HS-5 (cell line): ENCODE data around the gene TAF11L14.
"Not testable (repeated sequence)": the region's sequence is repeated elsewhere in the genome, so short reads cannot be mapped to it uniquely, and the experiment has no call there.

Source experiments
- DNase-seq: peaks from one replicate; pipeline ENCODE4 v3.0.0-alpha.2; 2012; ENCODE audit warnings: low read depth

TAF11L14 gene

DNA sequence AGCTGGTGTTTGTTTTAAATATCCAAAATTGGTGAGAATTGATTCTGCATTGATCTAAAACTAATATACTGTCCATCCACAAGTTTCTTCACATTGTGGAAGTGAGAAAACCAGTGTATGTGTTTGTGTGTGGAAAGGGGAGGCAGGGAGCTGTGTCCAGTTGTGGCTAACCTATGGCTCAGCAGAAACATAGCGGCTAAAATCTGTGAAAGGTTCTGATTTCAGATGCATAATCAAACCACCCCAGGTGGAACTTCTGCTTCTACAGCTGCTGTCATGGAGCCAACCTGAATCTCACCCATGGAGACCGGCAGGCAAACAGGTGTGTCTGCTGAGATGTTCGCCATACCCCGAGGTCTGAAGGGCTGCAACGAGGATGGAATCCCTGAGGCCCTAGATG lies at the start of gene TAF11L14:
TAF11L14 (plus strand) TSS at position 301 of the 400 bp plus-strand sequence.
- DNase-seq = no peak

GRCh38 chr5:17585658-17586057 lies 48.6 kb upstream of the TAF11L14 start, which contains the start of gene TAF11L7:
Gene TAF11L7 (minus strand): TSS chr5:17585758.
- not testable (repeated sequence) for DNase-seq

- DNase-seq = not testable (repeated sequence)
Measured at GRCh38 chr5:17590860-17591259, 43.4 kb upstream of the TAF11L14 start, which contains the start of gene TAF11L8. Gene TAF11L8 (minus strand): TSS chr5:17590960.

DNA sequence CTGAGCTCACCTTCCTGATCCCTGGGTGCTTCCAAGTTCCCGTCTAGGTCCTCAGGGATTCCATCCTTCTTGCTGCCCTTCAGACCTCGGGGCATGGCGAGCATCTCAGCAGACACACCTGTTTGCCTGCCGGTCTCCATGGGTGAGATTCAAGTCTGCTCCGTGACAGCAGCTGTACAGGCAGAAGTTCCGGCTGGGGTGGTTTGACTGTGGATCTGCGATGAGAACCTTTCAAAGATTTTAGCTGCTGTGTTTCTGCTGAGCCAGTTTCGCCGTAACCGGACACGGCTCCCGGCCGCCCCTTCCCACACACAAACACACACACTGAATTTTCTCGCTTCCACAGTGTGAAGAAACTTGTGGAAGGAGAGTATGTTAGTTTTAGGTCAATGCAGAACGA lies 40.0 kb upstream of the TAF11L14 start, which contains the start of gene TAF11L9:
TAF11L9 (minus strand) TSS at position 140 of the 400 bp plus-strand sequence.
- not testable (repeated sequence) for DNase-seq

DNA sequence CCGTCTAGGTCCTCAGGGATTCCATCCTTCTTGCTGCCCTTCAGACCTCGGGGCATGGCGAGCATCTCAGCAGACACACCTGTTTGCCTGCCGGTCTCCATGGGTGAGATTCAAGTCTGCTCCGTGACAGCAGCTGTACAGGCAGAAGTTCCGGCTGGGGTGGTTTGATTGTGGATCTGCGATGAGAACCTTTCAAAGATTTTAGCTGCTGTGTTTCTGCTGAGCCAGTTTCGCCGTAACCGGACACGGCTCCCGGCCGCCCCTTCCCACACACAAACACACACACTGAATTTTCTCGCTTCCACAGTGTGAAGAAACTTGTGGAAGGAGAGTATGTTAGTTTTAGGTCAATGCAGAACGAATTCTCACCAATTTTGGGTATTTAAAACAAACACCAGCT lies 36.5 kb upstream of the TAF11L14 start, which contains the start of gene TAF11L10:
TAF11L10 (minus strand) TSS at position 101 of the 400 bp plus-strand sequence.
- DNase-seq = not testable (repeated sequence)

DNA sequence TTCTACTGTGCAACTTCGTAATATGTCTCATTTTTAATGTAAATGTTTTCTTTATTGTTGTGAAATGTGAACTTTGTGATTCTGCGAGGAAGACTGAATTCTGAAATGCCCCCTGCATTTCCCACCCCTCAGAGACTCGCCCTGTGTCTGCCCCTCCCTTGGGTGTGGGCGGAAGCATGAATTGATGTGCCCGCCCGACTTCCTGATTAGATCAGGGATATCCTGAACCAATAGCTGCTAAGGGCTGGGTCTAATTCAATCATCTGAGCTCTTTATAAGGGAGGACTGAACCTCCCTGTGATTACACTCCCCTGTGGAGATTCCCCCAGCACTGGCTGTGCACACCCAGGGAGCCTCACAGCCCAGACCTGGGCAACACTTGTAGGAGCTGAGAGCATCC lies 30.4 kb upstream of the TAF11L14 start, which contains the start of gene TAF11L11:
TAF11L11 (plus strand) TSS at position 304 of the 400 bp plus-strand sequence.
- not testable (repeated sequence) for DNase-seq

- DNase-seq = no peak
Measured at GRCh38 chr5:17604951-17605350, 29.3 kb upstream of the TAF11L14 start.

GRCh38 chr5:17607461-17607860 lies 26.8 kb upstream of the TAF11L14 start:
- not testable (repeated sequence) for DNase-seq

DNA sequence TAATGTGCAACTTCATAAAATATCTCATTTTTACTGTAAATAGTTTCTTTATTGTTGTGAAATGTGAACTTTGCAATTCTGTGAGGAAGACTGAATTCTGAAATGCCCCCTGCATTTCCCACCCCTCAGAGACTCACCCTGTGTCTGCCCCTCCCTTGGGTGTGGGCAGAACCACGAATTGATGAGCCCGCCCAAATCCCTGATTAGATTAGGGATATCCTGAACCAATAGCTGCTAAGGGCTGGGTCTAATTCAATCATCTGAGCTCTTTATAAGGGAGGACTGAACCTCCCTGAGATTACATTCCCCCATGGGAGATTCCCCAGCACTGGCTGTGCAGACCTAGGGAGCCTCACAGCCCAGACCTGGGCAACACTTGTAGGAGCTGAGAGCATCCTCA lies 24.2 kb upstream of the TAF11L14 start, which contains the start of gene TAF11L12:
TAF11L12 (plus strand) TSS at position 301 of the 400 bp plus-strand sequence.
- DNase-seq = not testable (repeated sequence)

DNA sequence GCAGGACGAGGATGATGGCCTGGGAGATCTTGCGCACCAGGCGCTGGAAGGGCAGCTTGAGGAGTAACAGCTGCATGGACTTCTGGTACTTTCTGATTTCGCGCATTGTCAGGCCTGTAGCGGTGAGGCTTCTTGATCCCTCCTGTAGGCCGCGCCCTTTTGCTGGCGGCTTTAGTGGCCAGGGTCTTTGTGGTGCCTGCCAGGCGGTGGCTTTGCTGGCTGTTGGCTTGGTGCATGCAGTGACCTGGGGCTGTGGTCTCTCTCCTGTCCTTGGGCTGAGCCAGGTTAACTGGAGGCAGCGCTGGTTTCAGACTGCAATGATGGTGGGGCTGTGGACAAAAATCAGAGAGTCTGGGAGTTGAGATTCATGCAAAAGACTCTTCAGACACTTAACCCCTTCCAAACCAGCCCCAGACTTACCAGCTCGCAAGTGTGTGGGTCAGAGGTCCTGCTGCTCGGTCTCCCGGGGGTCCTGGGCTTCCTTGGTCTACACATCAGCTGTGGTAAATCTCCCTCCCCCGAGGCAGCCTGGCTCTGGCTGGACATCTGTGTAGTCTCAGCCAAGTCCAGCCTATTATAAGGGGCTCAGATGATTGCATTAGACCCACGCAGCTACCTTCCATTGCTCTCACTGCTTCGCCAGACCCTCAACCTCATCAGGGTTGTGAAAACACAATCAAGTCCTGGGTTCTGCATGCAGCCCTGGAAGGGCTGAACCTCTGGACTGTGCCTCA lies 19.2 kb upstream of the TAF11L14 start:
- DNase-seq = no peak

DNA sequence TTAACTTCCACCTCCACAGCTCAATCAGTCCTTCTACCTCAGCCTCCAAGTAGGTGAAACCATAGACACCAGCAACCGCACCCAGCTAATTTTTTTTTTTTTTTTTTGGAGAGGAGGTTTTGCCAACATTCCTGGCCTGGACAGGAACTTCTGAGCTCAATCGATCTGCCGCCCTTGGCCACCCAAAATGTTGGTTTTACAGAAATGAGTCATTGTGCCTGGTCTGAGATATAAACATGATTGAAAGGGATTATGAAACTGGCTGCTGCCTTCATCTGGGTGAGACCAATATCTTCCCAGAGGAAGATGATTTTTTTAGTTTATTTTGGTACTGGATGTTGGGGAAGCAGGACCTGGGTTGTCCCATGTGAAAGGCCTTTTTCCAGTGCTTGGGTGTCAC lies 14.9 kb upstream of the TAF11L14 start:
- peak; percentile 6 for DNase-seq

DNA sequence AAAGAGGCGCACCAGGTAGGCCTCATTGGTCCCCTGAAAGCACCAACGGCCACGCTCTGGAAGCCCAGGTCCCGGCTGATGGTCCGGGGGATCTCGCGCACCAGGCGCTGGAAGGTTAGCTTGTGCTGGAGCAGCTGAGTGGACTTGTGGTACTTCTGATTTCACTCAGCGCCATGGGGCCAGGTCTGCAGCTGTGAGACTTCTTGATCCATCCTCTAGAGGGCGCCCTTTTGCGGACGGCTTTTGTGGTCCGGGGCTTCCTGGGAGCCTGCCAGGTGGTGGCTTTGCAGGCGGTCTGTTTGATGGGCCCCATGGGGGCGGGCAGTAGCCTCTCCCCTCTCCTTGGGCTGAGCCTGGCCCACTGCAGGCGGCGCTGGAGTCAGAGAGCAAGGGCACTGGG lies 13.6 kb upstream of the TAF11L14 start:
- DNase-seq = no peak

DNA sequence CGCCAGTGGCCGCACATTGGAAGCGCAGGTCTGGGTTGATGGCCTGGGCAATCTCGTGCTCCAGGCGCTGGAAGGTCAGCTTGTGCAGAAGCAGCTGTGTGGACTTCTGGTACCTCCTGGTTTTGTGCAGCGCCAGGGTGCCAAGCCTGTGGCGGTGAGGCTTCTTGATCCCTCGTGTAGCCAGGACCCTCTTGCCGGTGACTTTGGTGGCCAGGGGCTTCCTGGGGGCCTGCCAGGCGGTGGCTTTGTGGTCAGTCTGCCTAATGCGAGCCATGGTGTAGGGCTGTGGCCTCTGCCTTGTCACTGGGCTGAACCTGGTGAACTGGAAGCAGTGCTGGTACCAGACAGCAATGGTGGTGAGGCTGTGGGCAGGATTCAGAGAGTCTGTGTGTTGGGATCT lies 8.6 kb upstream of the TAF11L14 start:
- no peak for DNase-seq

DNA sequence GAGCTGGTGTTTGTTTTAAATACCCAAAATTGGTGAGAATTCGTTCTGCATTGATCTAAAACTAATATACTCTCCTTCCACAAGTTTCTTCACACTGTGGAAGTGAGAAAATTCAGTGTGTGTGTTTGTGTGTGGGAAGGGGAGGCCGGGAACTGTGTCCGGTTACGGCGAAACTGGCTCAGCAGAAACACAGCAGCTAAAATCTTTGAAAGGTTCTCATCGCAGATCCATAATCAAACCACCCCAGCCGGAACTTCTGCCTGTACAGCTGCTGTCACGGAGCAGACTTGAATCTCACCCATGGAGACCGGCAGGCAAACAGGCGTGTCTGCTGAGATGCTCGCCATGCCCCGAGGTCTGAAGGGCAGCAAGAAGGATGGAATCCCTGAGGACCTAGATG lies 2.5 kb upstream of the TAF11L14 start, which contains the start of gene TAF11L13:
TAF11L13 (plus strand) TSS at position 301 of the 400 bp plus-strand sequence.
- DNase-seq = not testable (repeated sequence)

DNA sequence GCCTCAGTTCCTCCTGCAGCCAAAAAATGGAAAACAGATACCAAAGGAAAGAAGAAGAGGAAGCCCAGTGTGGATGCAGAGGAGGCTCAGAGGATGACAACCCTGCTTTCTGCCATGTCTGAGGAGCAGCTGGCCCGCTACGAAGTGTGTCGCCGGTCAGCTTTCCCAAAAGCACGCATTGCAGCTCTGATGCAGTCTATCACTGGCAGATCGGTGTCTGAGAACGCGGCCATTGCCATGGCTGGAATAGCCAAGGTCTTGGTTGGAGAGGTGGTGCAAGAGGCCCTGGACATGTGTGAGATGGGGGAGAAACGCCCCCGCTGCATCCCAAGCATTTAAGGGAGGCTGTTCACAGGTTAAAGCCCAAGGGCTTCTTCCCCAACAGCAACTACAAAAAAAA lies 15.0 kb downstream of the TAF11L14 start:
- not testable (repeated sequence) for DNase-seq

- DNase-seq = not testable (repeated sequence)
Measured at GRCh38 chr5:17655201-17655759, 21.0 kb downstream of the TAF11L14 start.

GRCh38 chr5:17655921-17656320 lies 21.7 kb downstream of the TAF11L14 start:
- DNase-seq = no peak

- no peak for DNase-seq
Measured at GRCh38 chr5:17663182-17663581, 28.9 kb downstream of the TAF11L14 start.

DNA sequence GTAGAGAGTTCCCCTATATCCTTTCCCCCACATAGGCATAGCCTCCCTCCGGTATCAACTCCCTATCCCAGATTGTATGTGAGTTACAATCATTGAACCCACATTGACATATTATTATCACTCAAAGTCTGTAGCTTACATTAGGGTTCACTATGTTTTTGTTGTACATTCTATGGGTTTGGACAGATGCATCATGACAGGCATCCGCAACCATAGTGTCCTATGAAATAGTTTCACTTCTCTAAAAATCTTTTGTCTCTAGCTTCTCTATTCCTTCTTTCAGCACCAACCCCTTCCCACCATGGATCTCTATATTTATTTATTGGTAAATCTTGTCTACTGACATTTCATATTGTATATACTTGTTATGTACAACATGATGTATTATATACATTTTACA lies 31.6 kb downstream of the TAF11L14 start:
- no peak for DNase-seq

GRCh38 chr5:17666726-17667235 lies 32.5 kb downstream of the TAF11L14 start:
- no peak for DNase-seq

DNA sequence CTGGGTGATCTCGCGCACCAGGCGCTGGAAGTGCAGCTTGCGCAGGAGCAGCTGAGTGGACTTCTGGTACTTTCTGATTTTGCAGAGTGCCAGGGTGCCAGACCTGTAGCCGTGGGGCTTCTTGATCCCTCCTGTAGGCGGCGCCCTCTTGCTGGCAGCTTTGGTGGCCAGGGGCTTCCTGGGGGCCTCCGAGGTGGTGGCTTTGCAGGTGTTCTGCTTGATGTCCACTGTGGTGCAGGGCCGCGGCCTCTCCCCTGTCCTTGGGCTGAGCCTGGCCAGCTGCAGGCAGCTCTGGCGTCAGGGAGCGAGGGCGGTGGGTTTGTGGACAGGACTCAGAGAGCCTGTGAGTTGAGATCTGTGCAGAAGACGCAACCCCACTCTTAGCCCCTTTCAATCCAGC lies 36.1 kb downstream of the TAF11L14 start:
- DNase-seq = no peak

DNA sequence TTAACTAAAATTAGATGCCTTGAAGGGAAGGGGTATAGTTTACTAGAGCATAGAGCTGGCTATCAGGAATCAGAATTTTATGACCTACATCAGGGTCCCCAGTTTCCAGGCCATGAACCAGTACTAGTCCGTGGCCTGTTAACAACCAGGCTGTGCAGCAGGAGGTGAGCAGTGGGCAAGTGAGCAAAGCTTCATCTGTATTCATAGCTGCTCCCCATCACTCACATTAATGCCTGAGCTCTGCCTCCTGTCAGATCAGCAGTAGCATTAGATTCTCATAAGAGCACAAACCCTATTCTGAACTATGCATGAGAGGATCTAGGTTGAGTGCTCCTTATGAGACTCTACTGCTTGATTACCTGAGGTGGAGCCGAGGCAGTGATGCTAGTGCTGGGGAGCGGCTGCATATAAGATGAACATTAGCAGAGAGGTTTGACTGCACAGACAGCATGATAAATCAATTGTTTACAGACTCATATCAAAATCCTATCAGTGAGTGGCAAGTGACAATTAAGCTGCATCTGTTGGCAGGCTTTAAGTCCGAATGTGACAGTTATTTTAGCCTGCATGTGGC lies 44.6 kb downstream of the TAF11L14 start:
- DNase-seq = no peak
